Activated CD4-positive, alpha-beta T cell treated with anti-CD3 and anti-CD28 coated beads for 4 hours (primary cell): ENCODE results near the gene KARS1.
"Not testable (repeated sequence)": the region's sequence is repeated elsewhere in the genome, so short reads cannot be mapped to it uniquely, and the experiment has no call there.

Source experiments
- DNase-seq, 2 donors: peaks; one replicate each; pipeline ENCODE4 v3.0.0-alpha.2; 2020

Gene KARS1

GRCh38 chr16:75622761-75623605 lies 24.5 kb downstream of the KARS1 start, which contains the start of gene ADAT1:
Gene ADAT1, minus strand, starts transcription at chr16:75623281. Its CDS starts 2,482 bp downstream, at chr16:75620799.
- peak; percentile 96 to 97 for DNase-seq

- DNase-seq = no peak
These were observed 26.3 kb downstream of the KARS1 start for GRCh38 chr16:75621170-75621477.

- peak; percentile 32 to 37 for DNase-seq
These were observed 26.9 kb downstream of the KARS1 start for GRCh38 chr16:75620326-75621169.

GRCh38 chr16:75618780-75619179 lies 28.7 kb downstream of the KARS1 start:
- no peak for DNase-seq

- no peak for DNase-seq
These were observed 30.3 kb downstream of the KARS1 start for GRCh38 chr16:75617121-75617520.

- DNase-seq = no peak
These were observed 30.9 kb downstream of the KARS1 start for GRCh38 chr16:75616521-75617010.

- no peak for DNase-seq
These were observed 31.8 kb downstream of the KARS1 start for GRCh38 chr16:75615619-75616018.

GRCh38 chr16:75614066-75614897 lies 33.2 kb downstream of the KARS1 start:
- no peak for DNase-seq

- DNase-seq = no peak
These were observed 41.0 kb downstream of the KARS1 start for GRCh38 chr16:75606507-75606906.

- no peak for DNase-seq
These were observed 44.2 kb downstream of the KARS1 start for GRCh38 chr16:75603241-75603640.

- no peak for DNase-seq
These were observed 47.8 kb downstream of the KARS1 start for GRCh38 chr16:75599452-75600277.

GRCh38 chr16:75593825-75594820 lies 53.3 kb downstream of the KARS1 start:
- DNase-seq = no peak

- no peak for DNase-seq
These were observed 54.2 kb downstream of the KARS1 start for GRCh38 chr16:75593308-75593707.

- not testable (repeated sequence) for DNase-seq
These were observed 55.5 kb downstream of the KARS1 start for GRCh38 chr16:75591927-75592326.

GRCh38 chr16:75590920-75591843 lies 56.3 kb downstream of the KARS1 start:
- DNase-seq = no peak

GRCh38 chr16:75589306-75589705 lies 58.2 kb downstream of the KARS1 start:
- DNase-seq = no peak

GRCh38 chr16:75588716-75589115 lies 58.7 kb downstream of the KARS1 start:
- no peak for DNase-seq

- no peak for DNase-seq
These were observed 63.4 kb downstream of the KARS1 start for GRCh38 chr16:75584108-75584507.

GRCh38 chr16:75579281-75579834 lies 68.1 kb downstream of the KARS1 start:
- no peak for DNase-seq
